OCI-LY1 (cell line): ENCODE measurements around the gene SPOP.

ENCODE experiments used
- CTCF ChIP-seq: fragments of 200-600 bp; sonication (generic), shearing (Covaris generic); IDR thresholded peaks from 2 replicates; pipeline ENCODE4 v1.5.1; 2017; ENCODE audit warnings: mild to moderate bottlenecking, antibody characterized with exemption, low read length, moderate library complexity, mixed read lengths
- EZH2 ChIP-seq: fragments of 200-600 bp; sonication (generic), shearing (Covaris generic); IDR thresholded peaks from 2 replicates; pipeline ENCODE4 v1.8.0; 2017; ENCODE audit warnings: borderline replicate concordance, mixed run types, mild to moderate bottlenecking, antibody characterized with exemption, low read length, moderate library complexity, mixed read lengths

- TF ChIP-seq EZH2 (no peak), CTCF (no peak)
Measured at GRCh38 chr17:49585422-49586027, 92.4 kb downstream of the SPOP start.
